ENCODE results near the gene SLC30A7. TPM values are rescaled to one million over a fixed set of nuclear protein-coding genes. Genes with fewer than 3 reads are reported as not detected.

The SLC30A7 gene
- total RNA-seq, 2 donors from 2014 or later: 21.7 to 26.2 TPM

DNA sequence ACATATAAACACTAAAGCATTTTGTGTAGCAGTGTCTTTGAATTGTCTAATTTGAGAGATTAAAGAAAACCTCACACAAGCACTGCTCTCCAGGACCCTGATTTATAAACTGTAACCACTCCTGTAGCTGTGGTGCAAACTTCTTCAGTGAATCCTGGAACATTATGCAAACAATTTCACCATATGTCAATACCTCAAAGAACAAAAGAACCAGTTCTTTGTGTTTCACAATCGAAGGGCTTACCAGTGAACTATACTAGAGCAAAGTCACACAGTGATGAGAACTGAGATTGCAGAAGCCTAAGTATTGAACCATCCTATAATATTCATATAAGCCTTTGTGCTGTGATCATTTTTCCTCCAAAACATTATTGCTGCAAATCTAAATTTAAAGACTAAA lies 108.2 kb downstream of the SLC30A7 start:
- H3K4me3 ChIP-seq (ENCODE audit: low read length): no peak overlapping the region
- 85% methylated on average over 1 of the region's 1 CpG; no CpG with 5 or more reads in 1 of the 2 experiments for WGBS, 2 experiments (ENCODE audit: insufficient coverage in 1 of 2, insufficient read length in 1 of 2)
- no peak overlapping the region for H3K27ac ChIP-seq (ENCODE audit: low read depth, low read length)
- Mint-ChIP-seq H3K27me3 (ENCODE audit: insufficient read depth) (no peaks in the 10 kb centered on the region), H3K36me3 (ENCODE audit: low read depth) (peaks cover 16% of the 10 kb centered on the region), H3K9me3 (no peaks in the 10 kb centered on the region), H3K4me1 (no peaks in the 10 kb centered on the region), H3K4me3 (no peak overlapping the region), H3K27ac (no peak overlapping the region)
- no peak for DNase-seq
- no peak overlapping the region for H3K9ac ChIP-seq (ENCODE audit: extremely low read depth, low read length, poor library complexity, severe bottlenecking)
- no peaks in the 10 kb centered on the region for H3K9me3 ChIP-seq (ENCODE audit: control insufficient read depth, low read length)
- peaks cover 25% of the 10 kb centered on the region for H3K36me3 ChIP-seq (ENCODE audit: control insufficient read depth, insufficient read depth, low read length)
- TF ChIP-seq, protein P1, sequence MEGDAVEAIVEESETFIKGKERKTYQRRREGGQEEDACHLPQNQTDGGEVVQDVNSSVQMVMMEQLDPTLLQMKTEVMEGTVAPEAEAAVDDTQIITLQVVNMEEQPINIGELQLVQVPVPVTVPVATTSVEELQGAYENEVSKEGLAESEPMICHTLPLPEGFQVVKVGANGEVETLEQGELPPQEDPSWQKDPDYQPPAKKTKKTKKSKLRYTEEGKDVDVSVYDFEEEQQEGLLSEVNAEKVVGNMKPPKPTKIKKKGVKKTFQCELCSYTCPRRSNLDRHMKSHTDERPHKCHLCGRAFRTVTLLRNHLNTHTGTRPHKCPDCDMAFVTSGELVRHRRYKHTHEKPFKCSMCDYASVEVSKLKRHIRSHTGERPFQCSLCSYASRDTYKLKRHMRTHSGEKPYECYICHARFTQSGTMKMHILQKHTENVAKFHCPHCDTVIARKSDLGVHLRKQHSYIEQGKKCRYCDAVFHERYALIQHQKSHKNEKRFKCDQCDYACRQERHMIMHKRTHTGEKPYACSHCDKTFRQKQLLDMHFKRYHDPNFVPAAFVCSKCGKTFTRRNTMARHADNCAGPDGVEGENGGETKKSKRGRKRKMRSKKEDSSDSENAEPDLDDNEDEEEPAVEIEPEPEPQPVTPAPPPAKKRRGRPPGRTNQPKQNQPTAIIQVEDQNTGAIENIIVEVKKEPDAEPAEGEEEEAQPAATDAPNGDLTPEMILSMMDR (conservative IDR thresholded peaks at IDR 0.05): no peak
- H3K4me1 ChIP-seq (ENCODE audit: control insufficient read depth, insufficient read depth, low read length): no peaks in the 10 kb centered on the region
- H3K27me3 ChIP-seq (ENCODE audit: control insufficient read depth, insufficient read depth, low read length, poor library complexity, severe bottlenecking): no peaks in the 10 kb centered on the region

DNA sequence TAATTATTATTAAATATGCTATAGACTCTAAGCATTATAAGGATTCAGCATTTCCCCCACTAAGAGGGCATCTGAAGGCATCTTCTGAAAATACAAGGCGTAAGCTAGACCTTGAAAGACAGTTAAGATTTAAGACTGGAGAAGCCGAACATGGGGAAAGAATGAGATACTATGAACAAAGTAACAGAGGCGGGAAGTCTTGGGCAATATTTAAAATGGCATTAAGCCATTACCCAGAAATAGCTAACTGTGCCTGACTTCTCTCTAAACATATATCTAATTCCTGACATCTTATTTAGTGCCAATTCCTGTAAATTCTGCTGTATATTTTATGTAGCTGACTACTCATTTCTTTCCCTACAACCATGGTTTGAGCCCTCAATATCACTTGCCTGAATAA lies 108.8 kb downstream of the SLC30A7 start:
- Histone ChIP-seq H3K9me3 (ENCODE audit: control insufficient read depth, low read length) (no peaks in the 10 kb centered on the region), H3K4me3 (ENCODE audit: low read length) (no peak overlapping the region), H3K27me3 (ENCODE audit: control insufficient read depth, insufficient read depth, low read length, poor library complexity, severe bottlenecking) (no peaks in the 10 kb centered on the region), H3K9ac (ENCODE audit: extremely low read depth, low read length, poor library complexity, severe bottlenecking) (no peak overlapping the region), H3K36me3 (ENCODE audit: control insufficient read depth, insufficient read depth, low read length) (peaks cover 23% of the 10 kb centered on the region), H3K4me1 (ENCODE audit: control insufficient read depth, insufficient read depth, low read length) (no peaks in the 10 kb centered on the region), H3K27ac (ENCODE audit: low read depth, low read length) (no peak overlapping the region)
- no peaks in the 10 kb centered on the region for H3K27me3 Mint-ChIP-seq (ENCODE audit: insufficient read depth)
- 97% methylated on average over 3 of the region's 3 CpGs; no CpG with 5 or more reads in 1 of the 2 experiments for WGBS, 2 experiments (ENCODE audit: insufficient coverage in 1 of 2, insufficient read length in 1 of 2)
- no peaks in the 10 kb centered on the region for H3K9me3 Mint-ChIP-seq
- TF ChIP-seq, protein P1 (conservative IDR thresholded peaks at IDR 0.05): no peak
- DNase-seq: no peak
- H3K27ac Mint-ChIP-seq: no peak overlapping the region
- peaks cover 16% of the 10 kb centered on the region for H3K36me3 Mint-ChIP-seq (ENCODE audit: low read depth)
- no peaks in the 10 kb centered on the region for H3K4me1 Mint-ChIP-seq
- H3K4me3 Mint-ChIP-seq: no peak overlapping the region

DNA sequence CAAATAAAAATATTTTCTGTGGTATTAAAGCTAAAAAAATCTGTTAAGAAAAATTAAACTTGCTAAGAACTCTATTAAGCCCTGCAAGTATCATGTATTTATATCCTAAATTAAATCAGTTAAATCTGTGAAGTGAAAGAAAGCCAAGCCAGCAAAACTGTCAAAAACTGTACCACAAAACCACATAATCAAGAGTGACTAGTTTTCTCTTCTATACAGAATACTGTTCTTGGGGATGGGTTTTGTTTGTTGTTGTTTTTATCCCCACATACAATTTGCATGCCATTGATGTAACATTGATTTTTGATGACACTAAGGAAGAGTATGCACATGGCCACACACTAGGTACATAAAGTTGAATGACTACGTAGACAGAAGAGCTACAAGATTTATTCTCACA lies 109.3 kb downstream of the SLC30A7 start:
- H3K27ac ChIP-seq (ENCODE audit: low read depth, low read length): no peak overlapping the region
- H3K36me3 Mint-ChIP-seq (ENCODE audit: low read depth): peaks cover 14% of the 10 kb centered on the region
- TF ChIP-seq, protein P1 (conservative IDR thresholded peaks at IDR 0.05): no peak
- no peaks in the 10 kb centered on the region for H3K9me3 Mint-ChIP-seq
- no peak overlapping the region for H3K27ac Mint-ChIP-seq
- H3K36me3 ChIP-seq (ENCODE audit: control insufficient read depth, insufficient read depth, low read length): peaks cover 21% of the 10 kb centered on the region
- no peak overlapping the region for H3K9ac ChIP-seq (ENCODE audit: extremely low read depth, low read length, poor library complexity, severe bottlenecking)
- no peak for DNase-seq
- H3K4me1 ChIP-seq (ENCODE audit: control insufficient read depth, insufficient read depth, low read length): no peaks in the 10 kb centered on the region
- no peaks in the 10 kb centered on the region for H3K4me1 Mint-ChIP-seq
- no peaks in the 10 kb centered on the region for H3K27me3 ChIP-seq (ENCODE audit: control insufficient read depth, insufficient read depth, low read length, poor library complexity, severe bottlenecking)
- no peak overlapping the region for H3K4me3 Mint-ChIP-seq
- 100% methylated on average over 1 of the region's 1 CpG; no CpG with 5 or more reads in 1 of the 2 experiments for WGBS, 2 experiments (ENCODE audit: insufficient coverage in 1 of 2, insufficient read length in 1 of 2)
- H3K4me3 ChIP-seq (ENCODE audit: low read length): no peak overlapping the region
- H3K27me3 Mint-ChIP-seq (ENCODE audit: insufficient read depth): no peaks in the 10 kb centered on the region
- no peaks in the 10 kb centered on the region for H3K9me3 ChIP-seq (ENCODE audit: control insufficient read depth, low read length)

Measured in endodermal cell (in vitro differentiated cells).